Loucy (cell line): ENCODE data around the gene CDKN2D.

Experiments
- EZH2phosphoT487 ChIP-seq: fragments of 200-600 bp; IDR thresholded peaks from 2 replicates; pipeline ENCODE4 v1.6.1; 2018; ENCODE audit warnings: antibody characterized with exemption, mild to moderate bottlenecking, moderate library complexity, borderline replicate concordance
- TF ChIP-seq, protein P1 (sequence below): fragments of 200-600 bp; sonication (generic); conservative IDR thresholded peaks from 2 replicates; pipeline ENCODE4 v1.5.1; 2014; ENCODE audit warnings: mild to moderate bottlenecking, antibody characterized with exemption, low read length

DNA sequence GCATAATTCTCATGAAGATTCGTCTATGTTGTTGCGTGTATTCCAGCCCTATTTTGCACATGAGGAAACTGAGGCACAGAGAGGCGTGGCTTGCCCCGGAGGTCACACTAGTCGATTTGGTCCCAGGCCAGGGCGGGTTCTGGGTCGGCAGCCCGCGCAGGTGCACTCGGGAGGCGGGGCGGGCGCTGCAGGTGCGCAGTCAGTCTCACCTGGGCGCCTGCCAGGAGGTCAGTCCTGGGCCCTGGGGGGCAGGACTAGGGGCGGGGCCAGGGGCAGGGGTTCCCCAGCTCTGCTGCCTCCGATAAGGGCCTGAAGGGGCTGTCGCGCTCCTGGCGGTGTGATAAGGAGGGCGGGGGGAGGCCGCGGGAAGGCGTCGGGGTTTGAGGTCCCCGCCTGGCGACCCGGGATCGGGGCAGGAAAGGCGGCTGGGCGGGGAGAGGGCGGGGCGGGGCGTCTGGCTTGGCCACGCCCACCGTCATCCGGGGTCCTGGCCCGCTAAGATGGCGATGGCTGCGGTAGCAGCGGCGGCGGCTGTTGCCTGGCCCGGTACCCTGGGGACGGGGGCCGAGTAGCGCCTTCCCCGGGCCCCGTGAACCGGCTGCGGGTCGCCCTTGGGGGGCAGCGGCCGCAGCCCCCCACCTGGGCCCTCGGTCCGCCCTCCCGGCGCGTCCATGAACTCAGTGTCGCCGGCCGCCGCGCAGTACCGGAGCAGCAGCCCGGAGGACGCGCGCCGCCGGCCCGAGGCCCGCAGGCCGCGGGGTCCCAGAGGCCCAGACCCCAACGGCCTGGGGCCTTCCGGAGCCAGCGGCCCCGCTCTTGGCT lies 25.1 kb downstream of the CDKN2D start, which contains the start of gene ATG4D:
- TF ChIP-seq, protein P1, sequence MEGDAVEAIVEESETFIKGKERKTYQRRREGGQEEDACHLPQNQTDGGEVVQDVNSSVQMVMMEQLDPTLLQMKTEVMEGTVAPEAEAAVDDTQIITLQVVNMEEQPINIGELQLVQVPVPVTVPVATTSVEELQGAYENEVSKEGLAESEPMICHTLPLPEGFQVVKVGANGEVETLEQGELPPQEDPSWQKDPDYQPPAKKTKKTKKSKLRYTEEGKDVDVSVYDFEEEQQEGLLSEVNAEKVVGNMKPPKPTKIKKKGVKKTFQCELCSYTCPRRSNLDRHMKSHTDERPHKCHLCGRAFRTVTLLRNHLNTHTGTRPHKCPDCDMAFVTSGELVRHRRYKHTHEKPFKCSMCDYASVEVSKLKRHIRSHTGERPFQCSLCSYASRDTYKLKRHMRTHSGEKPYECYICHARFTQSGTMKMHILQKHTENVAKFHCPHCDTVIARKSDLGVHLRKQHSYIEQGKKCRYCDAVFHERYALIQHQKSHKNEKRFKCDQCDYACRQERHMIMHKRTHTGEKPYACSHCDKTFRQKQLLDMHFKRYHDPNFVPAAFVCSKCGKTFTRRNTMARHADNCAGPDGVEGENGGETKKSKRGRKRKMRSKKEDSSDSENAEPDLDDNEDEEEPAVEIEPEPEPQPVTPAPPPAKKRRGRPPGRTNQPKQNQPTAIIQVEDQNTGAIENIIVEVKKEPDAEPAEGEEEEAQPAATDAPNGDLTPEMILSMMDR, result no peak
- no peak for TF ChIP-seq EZH2phosphoT487
